SK-N-SH treated with all-trans-retinoic acid at 6 μM for 48 hours (cell line): Measurements from ENCODE around the gene LILRB4.
"Not testable (repeated sequence)": the region's sequence is repeated elsewhere in the genome, so short reads cannot be mapped to it uniquely, and the experiment has no call there.

ENCODE experiments used
- ATAC-seq: fragments of 200-7000 bp; cut with Tn5 transposase; 3 replicates; pipeline ENCODE4 v1.9.1; 2020; ENCODE audit warnings: mild to moderate bottlenecking, moderate library complexity
- ARNTL ChIP-seq: fragments of 450-650 bp; formaldehyde crosslinking; IDR thresholded peaks from 2 replicates; pipeline ENCODE4 v1.5.0; 2020; ENCODE audit warnings: low read depth, mild to moderate bottlenecking, moderate library complexity, borderline replicate concordance
- BACH2 ChIP-seq: fragments of 250-450 bp; sonication (Bioruptor Pico); IDR thresholded peaks from 2 replicates; pipeline ENCODE4 v1.9.0; 2021; ENCODE audit warnings: mild to moderate bottlenecking, borderline replicate concordance
- ESRRG ChIP-seq: fragments of 250-450 bp; sonication (Bioruptor Pico); IDR thresholded peaks from 2 replicates; pipeline ENCODE4 v1.6.1; 2021; ENCODE audit warnings: mild to moderate bottlenecking
- GLIS3 ChIP-seq: fragments of 250-450 bp; sonication (Bioruptor Pico); IDR thresholded peaks from 2 replicates; pipeline ENCODE4 v1.5.0; 2020; ENCODE audit warnings: mild to moderate bottlenecking, moderate library complexity
- ISL1 ChIP-seq: fragments of 250-450 bp; sonication (Bioruptor Pico); IDR thresholded peaks from 2 replicates; pipeline ENCODE4 v2.1.2; 2022; ENCODE audit warnings: mild to moderate bottlenecking, moderate library complexity
- OSR1 ChIP-seq: fragments of 250-450 bp; sonication (Bioruptor Pico); IDR thresholded peaks from 2 replicates; pipeline ENCODE4 v1.8.0; 2022; ENCODE audit warnings: moderate library complexity, mild to moderate bottlenecking, inconsistent platforms
- PPARA ChIP-seq: fragments of 250-450 bp; sonication (Bioruptor Pico); IDR thresholded peaks from 2 replicates; pipeline ENCODE4 v1.5.0; 2020; ENCODE audit warnings: mild to moderate bottlenecking, borderline replicate concordance
- RARB ChIP-seq: fragments of 250-450 bp; sonication (Bioruptor Pico); IDR thresholded peaks from 2 replicates; pipeline ENCODE4 v1.8.0; 2021; ENCODE audit warnings: mild to moderate bottlenecking, moderate library complexity
- SNAI2 ChIP-seq: fragments of 250-450 bp; sonication (Bioruptor Pico); IDR thresholded peaks from 2 replicates; pipeline ENCODE4 v1.5.0; 2020; ENCODE audit warnings: mild to moderate bottlenecking, moderate library complexity
- TCF4 ChIP-seq: fragments of 250-450 bp; sonication (Bioruptor Pico); IDR thresholded peaks from 2 replicates; pipeline ENCODE4 v1.8.0; 2021; ENCODE audit warnings: mild to moderate bottlenecking, moderate library complexity, borderline replicate concordance
- ZC3H10 ChIP-seq: fragments of 250-450 bp; sonication (Bioruptor Pico); IDR thresholded peaks from 2 replicates; pipeline ENCODE4 v1.5.1; 2021; ENCODE audit warnings: mild to moderate bottlenecking, moderate library complexity
- ZFP3 ChIP-seq: fragments of 250-450 bp; sonication (Bioruptor Pico); IDR thresholded peaks from 2 replicates; pipeline ENCODE4 v1.5.0; 2020; ENCODE audit warnings: mild to moderate bottlenecking, moderate library complexity
- ZFP30 ChIP-seq: fragments of 450-650 bp; formaldehyde crosslinking; IDR thresholded peaks from 2 replicates; pipeline ENCODE4 v1.5.0; 2022; ENCODE audit warnings: mild to moderate bottlenecking, moderate library complexity
- ZNF565 ChIP-seq: fragments of 450-650 bp; formaldehyde crosslinking; conservative IDR thresholded peaks from 2 replicates; pipeline ENCODE4 v1.5.0; 2020; ENCODE audit warnings: low read depth, mild to moderate bottlenecking, moderate library complexity
- ZNF70 ChIP-seq: fragments of 450-650 bp; formaldehyde crosslinking; IDR thresholded peaks from 2 replicates; pipeline ENCODE4 v1.5.0; 2020; ENCODE audit warnings: mild to moderate bottlenecking, moderate library complexity
- TF ChIP-seq, protein P1 (sequence below): fragments of 250-450 bp; sonication (Bioruptor Pico); IDR thresholded peaks from 2 replicates; pipeline ENCODE4 v1.8.0; 2020; ENCODE audit warnings: mild to moderate bottlenecking, moderate library complexity, borderline replicate concordance
- TF ChIP-seq, protein P2 (sequence below): fragments of 250-450 bp; sonication (Bioruptor Pico); IDR thresholded peaks from 2 replicates; pipeline ENCODE4 v1.8.0; 2021; ENCODE audit warnings: low read depth, mild to moderate bottlenecking, moderate library complexity, borderline replicate concordance
- TF ChIP-seq, protein P3 (sequence below): fragments of 250-450 bp; sonication (Bioruptor Pico); IDR thresholded peaks from 2 replicates; pipeline ENCODE4 v1.5.1; 2021; ENCODE audit warnings: mild to moderate bottlenecking, moderate library complexity
- TF ChIP-seq, protein P4 (sequence below): fragments of 250-450 bp; sonication (Bioruptor Pico); IDR thresholded peaks from 2 replicates; pipeline ENCODE4 v1.5.1; 2020; ENCODE audit warnings: low read depth, mild to moderate bottlenecking, moderate library complexity
- TF ChIP-seq, protein P5 (sequence below): fragments of 250-450 bp; sonication (Bioruptor Pico); IDR thresholded peaks from 2 replicates; pipeline ENCODE4 v1.5.0; 2020; ENCODE audit warnings: mild to moderate bottlenecking, moderate library complexity

The LILRB4 gene

DNA sequence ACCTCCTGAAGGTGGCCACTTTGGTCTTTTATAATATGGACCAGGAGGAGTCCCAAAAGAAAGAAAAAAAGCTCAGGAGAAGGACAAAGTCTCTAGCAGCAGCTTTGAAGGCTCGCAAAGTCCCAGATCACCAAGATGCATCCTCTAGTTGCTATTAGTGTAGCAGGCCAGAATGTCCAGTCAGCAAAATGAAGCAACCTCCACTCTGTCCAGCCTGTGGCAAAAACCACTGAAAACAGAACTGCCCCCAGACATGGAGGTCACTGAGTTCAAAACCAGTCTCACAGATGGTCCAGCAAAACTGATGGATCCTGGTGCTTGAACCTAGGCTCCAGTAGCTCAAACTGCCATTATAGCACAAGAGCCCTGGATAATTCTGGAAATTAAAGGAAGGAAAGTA is 10.4 kb downstream of the LILRB4 start:
- TF ChIP-seq ZNF565 (CRISPR knock-in tag) (no peak), SNAI2 (CRISPR knock-in tag) (no peak), ZNF70 (CRISPR knock-in tag) (no peak), TCF4 (CRISPR knock-in tag) (no peak), PPARA (no peak), ZFP30 (CRISPR knock-in tag) (no peak), RARB (CRISPR knock-in tag) (no peak), ARNTL (CRISPR knock-in tag) (no peak), ISL1 (CRISPR knock-in tag) (no peak)
- TF ChIP-seq, all 23 proteins: peak for 0
- no peak for ATAC-seq

DNA sequence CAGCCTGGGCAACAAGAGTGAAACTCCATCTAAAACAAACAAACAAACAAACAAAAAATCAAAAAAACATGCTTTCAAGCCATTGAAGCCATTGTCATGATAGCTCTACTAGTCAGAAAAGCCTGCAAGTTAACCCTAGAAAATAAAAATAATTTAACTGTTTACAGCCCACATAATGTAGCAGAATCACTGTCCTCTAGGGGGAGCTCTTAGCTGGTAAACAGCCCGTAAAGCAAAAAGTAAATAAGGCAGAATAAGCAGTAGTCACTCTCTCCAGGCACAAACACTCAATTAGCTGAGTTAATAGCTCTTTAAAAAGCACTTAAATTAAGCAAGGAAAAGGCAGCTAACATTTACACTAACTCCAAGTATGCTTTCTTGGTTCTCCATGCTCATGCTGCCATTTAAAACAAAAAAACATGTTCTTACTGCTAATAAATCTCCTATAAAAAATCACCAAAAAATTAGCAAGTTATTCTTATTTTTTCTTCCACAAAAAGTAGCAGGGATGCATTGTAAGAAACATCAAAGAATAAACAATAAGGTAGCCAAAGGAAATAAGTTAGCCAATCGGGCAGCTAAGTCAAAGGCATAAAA is 11.3 kb downstream of the LILRB4 start:
- ATAC-seq, result peak; percentile 43; the same call in 1 of the 3 replicates

DNA sequence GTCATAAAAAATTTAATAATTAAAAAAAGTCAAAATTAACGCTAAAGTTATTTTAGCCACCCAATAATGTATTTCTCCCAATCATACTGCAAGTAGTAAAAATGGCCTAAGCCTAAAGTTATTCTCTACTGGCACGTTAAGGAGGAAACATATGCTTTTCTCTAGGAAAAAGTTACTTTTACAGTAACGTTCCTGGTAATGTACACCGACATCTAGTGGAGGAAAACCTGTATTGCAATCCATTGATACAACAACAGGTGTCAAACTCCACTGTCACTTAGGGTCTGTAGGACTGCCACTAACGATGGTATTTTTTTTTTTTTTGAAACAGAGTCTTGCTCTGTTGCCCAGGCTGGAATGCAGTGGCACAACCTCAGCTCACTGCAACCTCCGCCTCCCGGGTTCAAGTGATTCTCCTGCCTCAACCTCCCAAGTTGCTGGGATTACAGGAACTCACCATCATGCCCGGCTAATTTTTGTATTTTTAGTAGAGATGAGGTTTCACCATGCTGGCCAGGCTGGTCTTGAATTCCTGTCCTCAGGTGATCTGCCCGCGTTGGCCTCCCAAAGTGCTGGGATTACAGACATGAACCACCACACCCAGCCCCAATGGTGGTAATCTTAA is 13.5 kb downstream of the LILRB4 start:
- peak; percentile 61; the same call in 2 of the 3 replicates for ATAC-seq

More for the DNA sequence above, 11.3 kb downstream of the LILRB4 start:
- no peak for TF ChIP-seq PPARA
- no peak for TF ChIP-seq OSR1 (CRISPR knock-in tag)
- TF ChIP-seq SNAI2 (CRISPR knock-in tag), result no peak
- no peak for TF ChIP-seq ZFP30 (CRISPR knock-in tag)
- TF ChIP-seq BACH2 (CRISPR knock-in tag), result no peak
- no peak for TF ChIP-seq ZC3H10 (CRISPR knock-in tag)
- TF ChIP-seq, all 23 proteins: peak for 0

DNA sequence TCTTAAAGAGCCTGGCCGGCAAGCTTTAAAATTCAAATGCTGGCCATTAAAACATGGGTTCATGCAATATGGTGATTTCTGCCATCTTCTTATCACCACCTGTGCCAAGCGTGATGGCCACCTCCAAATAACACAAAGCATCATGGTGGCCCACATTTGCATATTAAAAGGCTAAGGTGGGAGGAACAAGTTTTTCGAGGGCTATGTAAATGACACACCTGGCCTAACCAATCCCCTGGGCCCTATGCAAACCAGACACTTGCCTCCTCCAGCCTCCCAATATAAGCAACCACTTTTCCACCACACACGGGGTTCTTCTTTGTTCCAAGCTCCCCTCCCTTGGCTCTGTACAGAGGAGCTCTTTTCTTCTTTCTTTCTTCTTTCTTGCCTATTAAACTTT is 14.4 kb downstream of the LILRB4 start:
- ATAC-seq, result no peak
- TF ChIP-seq, protein P1, sequence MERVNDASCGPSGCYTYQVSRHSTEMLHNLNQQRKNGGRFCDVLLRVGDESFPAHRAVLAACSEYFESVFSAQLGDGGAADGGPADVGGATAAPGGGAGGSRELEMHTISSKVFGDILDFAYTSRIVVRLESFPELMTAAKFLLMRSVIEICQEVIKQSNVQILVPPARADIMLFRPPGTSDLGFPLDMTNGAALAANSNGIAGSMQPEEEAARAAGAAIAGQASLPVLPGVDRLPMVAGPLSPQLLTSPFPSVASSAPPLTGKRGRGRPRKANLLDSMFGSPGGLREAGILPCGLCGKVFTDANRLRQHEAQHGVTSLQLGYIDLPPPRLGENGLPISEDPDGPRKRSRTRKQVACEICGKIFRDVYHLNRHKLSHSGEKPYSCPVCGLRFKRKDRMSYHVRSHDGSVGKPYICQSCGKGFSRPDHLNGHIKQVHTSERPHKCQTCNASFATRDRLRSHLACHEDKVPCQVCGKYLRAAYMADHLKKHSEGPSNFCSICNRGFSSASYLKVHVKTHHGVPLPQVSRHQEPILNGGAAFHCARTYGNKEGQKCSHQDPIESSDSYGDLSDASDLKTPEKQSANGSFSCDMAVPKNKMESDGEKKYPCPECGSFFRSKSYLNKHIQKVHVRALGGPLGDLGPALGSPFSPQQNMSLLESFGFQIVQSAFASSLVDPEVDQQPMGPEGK, result no peak
- no peak for TF ChIP-seq SNAI2 (CRISPR knock-in tag)
- TF ChIP-seq GLIS3, result no peak
- no peak for TF ChIP-seq ZC3H10 (CRISPR knock-in tag)
- TF ChIP-seq, protein P2, sequence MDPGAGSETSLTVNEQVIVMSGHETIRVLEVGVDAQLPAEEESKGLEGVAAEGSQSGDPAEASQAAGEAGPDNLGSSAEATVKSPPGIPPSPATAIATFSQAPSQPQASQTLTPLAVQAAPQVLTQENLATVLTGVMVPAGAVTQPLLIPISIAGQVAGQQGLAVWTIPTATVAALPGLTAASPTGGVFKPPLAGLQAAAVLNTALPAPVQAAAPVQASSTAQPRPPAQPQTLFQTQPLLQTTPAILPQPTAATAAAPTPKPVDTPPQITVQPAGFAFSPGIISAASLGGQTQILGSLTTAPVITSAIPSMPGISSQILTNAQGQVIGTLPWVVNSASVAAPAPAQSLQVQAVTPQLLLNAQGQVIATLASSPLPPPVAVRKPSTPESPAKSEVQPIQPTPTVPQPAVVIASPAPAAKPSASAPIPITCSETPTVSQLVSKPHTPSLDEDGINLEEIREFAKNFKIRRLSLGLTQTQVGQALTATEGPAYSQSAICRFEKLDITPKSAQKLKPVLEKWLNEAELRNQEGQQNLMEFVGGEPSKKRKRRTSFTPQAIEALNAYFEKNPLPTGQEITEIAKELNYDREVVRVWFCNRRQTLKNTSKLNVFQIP, result no peak

DNA sequence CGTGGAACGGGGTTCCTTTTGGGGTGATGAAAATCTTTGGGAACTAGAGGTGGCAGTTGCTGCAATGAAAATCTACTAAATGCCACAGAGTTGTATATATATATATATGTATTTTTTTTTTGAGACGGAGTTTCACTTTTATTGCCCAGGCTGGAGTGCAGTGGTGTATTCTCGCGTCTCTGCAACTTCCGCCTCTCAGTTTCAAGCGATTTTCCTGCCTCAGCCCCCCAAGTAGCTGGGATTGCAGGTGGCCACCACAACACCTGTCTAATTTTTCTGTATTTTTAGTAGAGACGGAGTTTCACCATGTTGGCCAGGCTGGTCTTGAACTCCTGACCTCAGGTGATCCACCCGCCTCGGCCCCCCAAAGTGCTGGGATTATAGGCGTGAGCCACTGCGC is 18.8 kb downstream of the LILRB4 start:
- not testable (repeated sequence) for ATAC-seq

DNA sequence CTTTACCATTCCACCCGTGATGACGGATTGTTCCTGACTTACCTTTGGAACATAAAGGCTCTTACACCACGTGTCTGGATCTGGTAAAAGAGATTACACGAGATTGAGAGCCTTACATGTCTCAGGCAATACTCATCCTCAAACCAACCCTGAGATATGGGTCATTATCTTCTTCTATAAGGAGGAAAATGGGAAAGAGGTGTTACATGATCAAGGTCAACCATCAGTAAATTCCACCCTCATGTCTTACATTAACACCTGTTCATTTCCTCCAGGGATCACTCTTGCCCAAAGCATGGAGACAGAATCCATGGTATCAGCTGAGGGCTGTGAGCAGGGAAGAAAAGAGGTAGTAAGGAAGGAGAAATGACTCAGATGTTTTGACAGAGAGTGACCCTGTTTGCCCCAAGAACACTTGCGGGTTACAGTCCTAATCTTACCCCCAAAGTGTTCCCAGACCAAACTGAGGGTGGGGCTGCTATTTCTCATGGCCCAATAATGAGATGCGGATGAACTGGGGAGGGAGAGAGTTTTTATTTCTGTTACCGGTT is 19.6 kb downstream of the LILRB4 start:
- ATAC-seq, result no peak

More for the DNA sequence above, 19.6 kb downstream of the LILRB4 start:
- TF ChIP-seq ISL1 (CRISPR knock-in tag) (no peak), ZNF565 (CRISPR knock-in tag) (no peak), ZFP3 (CRISPR knock-in tag) (no peak), GLIS3 (no peak), ZFP30 (CRISPR knock-in tag) (no peak), RARB (CRISPR knock-in tag) (no peak), BACH2 (CRISPR knock-in tag) (no peak), PPARA (no peak), OSR1 (CRISPR knock-in tag) (no peak), ESRRG (CRISPR knock-in tag) (no peak)
- TF ChIP-seq, protein P3, sequence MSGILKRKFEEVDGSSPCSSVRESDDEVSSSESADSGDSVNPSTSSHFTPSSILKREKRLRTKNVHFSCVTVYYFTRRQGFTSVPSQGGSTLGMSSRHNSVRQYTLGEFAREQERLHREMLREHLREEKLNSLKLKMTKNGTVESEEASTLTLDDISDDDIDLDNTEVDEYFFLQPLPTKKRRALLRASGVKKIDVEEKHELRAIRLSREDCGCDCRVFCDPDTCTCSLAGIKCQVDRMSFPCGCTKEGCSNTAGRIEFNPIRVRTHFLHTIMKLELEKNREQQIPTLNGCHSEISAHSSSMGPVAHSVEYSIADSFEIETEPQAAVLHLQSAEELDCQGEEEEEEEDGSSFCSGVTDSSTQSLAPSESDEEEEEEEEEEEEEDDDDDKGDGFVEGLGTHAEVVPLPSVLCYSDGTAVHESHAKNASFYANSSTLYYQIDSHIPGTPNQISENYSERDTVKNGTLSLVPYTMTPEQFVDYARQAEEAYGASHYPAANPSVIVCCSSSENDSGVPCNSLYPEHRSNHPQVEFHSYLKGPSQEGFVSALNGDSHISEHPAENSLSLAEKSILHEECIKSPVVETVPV (CRISPR knock-in tag), result no peak
- TF ChIP-seq, protein P1, result no peak
- TF ChIP-seq, protein P4, sequence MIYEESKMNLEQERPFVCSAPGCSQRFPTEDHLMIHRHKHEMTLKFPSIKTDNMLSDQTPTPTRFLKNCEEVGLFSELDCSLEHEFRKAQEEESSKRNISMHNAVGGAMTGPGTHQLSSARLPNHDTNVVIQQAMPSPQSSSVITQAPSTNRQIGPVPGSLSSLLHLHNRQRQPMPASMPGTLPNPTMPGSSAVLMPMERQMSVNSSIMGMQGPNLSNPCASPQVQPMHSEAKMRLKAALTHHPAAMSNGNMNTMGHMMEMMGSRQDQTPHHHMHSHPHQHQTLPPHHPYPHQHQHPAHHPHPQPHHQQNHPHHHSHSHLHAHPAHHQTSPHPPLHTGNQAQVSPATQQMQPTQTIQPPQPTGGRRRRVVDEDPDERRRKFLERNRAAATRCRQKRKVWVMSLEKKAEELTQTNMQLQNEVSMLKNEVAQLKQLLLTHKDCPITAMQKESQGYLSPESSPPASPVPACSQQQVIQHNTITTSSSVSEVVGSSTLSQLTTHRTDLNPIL (CRISPR knock-in tag), result no peak
- TF ChIP-seq, protein P5, sequence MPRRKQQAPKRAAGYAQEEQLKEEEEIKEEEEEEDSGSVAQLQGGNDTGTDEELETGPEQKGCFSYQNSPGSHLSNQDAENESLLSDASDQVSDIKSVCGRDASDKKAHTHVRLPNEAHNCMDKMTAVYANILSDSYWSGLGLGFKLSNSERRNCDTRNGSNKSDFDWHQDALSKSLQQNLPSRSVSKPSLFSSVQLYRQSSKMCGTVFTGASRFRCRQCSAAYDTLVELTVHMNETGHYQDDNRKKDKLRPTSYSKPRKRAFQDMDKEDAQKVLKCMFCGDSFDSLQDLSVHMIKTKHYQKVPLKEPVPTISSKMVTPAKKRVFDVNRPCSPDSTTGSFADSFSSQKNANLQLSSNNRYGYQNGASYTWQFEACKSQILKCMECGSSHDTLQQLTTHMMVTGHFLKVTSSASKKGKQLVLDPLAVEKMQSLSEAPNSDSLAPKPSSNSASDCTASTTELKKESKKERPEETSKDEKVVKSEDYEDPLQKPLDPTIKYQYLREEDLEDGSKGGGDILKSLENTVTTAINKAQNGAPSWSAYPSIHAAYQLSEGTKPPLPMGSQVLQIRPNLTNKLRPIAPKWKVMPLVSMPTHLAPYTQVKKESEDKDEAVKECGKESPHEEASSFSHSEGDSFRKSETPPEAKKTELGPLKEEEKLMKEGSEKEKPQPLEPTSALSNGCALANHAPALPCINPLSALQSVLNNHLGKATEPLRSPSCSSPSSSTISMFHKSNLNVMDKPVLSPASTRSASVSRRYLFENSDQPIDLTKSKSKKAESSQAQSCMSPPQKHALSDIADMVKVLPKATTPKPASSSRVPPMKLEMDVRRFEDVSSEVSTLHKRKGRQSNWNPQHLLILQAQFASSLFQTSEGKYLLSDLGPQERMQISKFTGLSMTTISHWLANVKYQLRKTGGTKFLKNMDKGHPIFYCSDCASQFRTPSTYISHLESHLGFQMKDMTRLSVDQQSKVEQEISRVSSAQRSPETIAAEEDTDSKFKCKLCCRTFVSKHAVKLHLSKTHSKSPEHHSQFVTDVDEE (CRISPR knock-in tag), result no peak
